Testis (tissue), 3 donors: Measurements from ENCODE around the gene CCDC9. TPM values are rescaled to one million over a fixed set of nuclear protein-coding genes. Genes with fewer than 3 reads are reported as not detected.

Source experiments
- DNase-seq: peaks from one replicate; pipeline ENCODE4 v3.0.0-alpha.2; 2019
- H3K27ac ChIP-seq, 2 donors: fragments of 200-600 bp; sonication (generic); one replicate each; pipeline ENCODE4 v1.5.1; 2019
- H3K27me3 ChIP-seq: fragments of 200-600 bp; sonication (generic); one replicate; pipeline ENCODE4 v1.5.1; 2019
- H3K36me3 ChIP-seq: fragments of 200-600 bp; sonication (generic); one replicate; pipeline ENCODE4 v1.5.1; 2017; ENCODE audit warnings: low read depth; ENCODE audit errors: missing control alignments
- H3K4me1 ChIP-seq: fragments of 200-600 bp; sonication (generic); one replicate; pipeline ENCODE4 v1.5.1; 2019
- H3K4me3 ChIP-seq, 2 donors: fragments of 200-600 bp; sonication (generic); one replicate each; pipeline ENCODE4 v1.5.1; 2017 to 2019
- H3K9me3 ChIP-seq: fragments of 200-600 bp; sonication (generic); one replicate; pipeline ENCODE4 v1.5.1; 2017
- POLR2A ChIP-seq: fragments of 450-650 bp; IDR thresholded peaks from one replicate; pipeline ENCODE4 v1.6.1; 2017; ENCODE audit warnings: antibody characterized with exemption, mild to moderate bottlenecking, moderate library complexity
- WGBS, 2 donors: methylation state at CpG; one replicate each; pipeline ENCODE4 v1.1.5; 2018; 5-methylcytosine and 5-hydroxymethylcytosine counted together
- intact Hi-C: fragments of 100-400 bp; cut with DNase I; formaldehyde crosslinking; loops from one replicate; pipeline ENCODE4 v1.15.1; 2023; ENCODE audit warnings: low total_unique reads
- microRNA counts, 2 donors: library from miRNA; unstranded; fragments of <30 nt; microRNA quantifications; one replicate each; lab custom pipeline; 2016
- microRNA-seq, 2 donors: library from miRNA; unstranded; fragments of <30 nt; microRNA quantifications; one replicate each; pipeline ENCODE4, GENCODE V29; 2016; ENCODE audit warnings: borderline number of aligned reads in 2 of 2, borderline replicate concordance in 1 of 2
- polyA plus RNA-seq: library from polyadenylated mRNA; stranded (reverse); fragments of 350-450 nt; fragmentation: Illumina TruSeq; extraction: RNeasy Lipid Tissue Mini Kit (QIAGEN cat#74804); gene quantifications from one replicate; pipeline ENCODE4 v1.2.3, GENCODE V29; 2014; ENCODE audit warnings: low read depth, low replicate concordance; ENCODE audit not compliant: insufficient read depth
- small RNA-seq, 2 donors: library from RNA; depleted of rRNA; stranded (forward); fragments of <200 nt; gene quantifications; one replicate each; pipeline ENCODE3, GENCODE V24; 2016
- total RNA-seq, 2 donors: library from RNA; depleted of rRNA; stranded (reverse); fragments of >200 nt; gene quantifications; one replicate each; pipeline ENCODE4 v1.2.3, GENCODE V29; 2016
- TF ChIP-seq, protein P1 (sequence below), 3 experiments: fragments of 450-650 bp in 2 of 3; fragments of 200-600 bp in 1 of 3; sonication (generic) in 1 of 3; IDR thresholded peaks; one replicate each; pipeline ENCODE4 v1.5.1; 2016 to 2019; ENCODE audit warnings: antibody characterized with exemption in 3 of 3, mild to moderate bottlenecking in 2 of 3, moderate library complexity in 1 of 3

Gene CCDC9
- total and polyA plus RNA-seq, 3 donors from 2014 or later, result 50.9 to 65.0 (median 61.0) TPM

DNA sequence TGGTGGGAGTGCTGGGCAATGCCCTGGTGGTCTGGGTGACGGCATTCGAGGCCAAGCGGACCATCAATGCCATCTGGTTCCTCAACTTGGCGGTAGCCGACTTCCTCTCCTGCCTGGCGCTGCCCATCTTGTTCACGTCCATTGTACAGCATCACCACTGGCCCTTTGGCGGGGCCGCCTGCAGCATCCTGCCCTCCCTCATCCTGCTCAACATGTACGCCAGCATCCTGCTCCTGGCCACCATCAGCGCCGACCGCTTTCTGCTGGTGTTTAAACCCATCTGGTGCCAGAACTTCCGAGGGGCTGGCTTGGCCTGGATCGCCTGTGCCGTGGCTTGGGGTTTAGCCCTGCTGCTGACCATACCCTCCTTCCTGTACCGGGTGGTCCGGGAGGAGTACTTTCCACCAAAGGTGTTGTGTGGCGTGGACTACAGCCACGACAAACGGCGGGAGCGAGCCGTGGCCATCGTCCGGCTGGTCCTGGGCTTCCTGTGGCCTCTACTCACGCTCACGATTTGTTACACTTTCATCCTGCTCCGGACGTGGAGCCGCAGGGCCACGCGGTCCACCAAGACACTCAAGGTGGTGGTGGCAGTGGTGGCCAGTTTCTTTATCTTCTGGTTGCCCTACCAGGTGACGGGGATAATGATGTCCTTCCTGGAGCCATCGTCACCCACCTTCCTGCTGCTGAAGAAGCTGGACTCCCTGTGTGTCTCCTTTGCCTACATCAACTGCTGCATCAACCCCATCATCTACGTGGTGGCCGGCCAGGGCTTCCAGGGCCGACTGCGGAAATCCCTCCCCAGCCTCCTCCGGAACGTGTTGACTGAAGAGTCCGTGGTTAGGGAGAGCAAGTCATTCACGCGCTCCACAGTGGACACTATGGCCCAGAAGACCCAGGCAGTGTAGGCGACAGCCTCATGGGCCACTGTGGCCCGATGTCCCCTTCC, 63.9 kb downstream of the CCDC9 start:
- TF ChIP-seq POLR2A, result no peak
- TF ChIP-seq, protein P1, sequence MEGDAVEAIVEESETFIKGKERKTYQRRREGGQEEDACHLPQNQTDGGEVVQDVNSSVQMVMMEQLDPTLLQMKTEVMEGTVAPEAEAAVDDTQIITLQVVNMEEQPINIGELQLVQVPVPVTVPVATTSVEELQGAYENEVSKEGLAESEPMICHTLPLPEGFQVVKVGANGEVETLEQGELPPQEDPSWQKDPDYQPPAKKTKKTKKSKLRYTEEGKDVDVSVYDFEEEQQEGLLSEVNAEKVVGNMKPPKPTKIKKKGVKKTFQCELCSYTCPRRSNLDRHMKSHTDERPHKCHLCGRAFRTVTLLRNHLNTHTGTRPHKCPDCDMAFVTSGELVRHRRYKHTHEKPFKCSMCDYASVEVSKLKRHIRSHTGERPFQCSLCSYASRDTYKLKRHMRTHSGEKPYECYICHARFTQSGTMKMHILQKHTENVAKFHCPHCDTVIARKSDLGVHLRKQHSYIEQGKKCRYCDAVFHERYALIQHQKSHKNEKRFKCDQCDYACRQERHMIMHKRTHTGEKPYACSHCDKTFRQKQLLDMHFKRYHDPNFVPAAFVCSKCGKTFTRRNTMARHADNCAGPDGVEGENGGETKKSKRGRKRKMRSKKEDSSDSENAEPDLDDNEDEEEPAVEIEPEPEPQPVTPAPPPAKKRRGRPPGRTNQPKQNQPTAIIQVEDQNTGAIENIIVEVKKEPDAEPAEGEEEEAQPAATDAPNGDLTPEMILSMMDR (IDR thresholded peaks at IDR 0.05), result no peak
- WGBS, 2 donors, result 92 to 93% methylated on average over 46 of the region's 46 CpGs
- no peaks in the 10 kb centered on the region for H3K9me3 ChIP-seq
- DNase-seq, result no peak
- intact Hi-C loops, result no loop called here
- H3K4me1 ChIP-seq, result no peaks in the 10 kb centered on the region
- H3K36me3 ChIP-seq, result no peaks in the 10 kb centered on the region
- H3K27ac ChIP-seq, result no peak overlapping the region
- no peaks in the 10 kb centered on the region for H3K27me3 ChIP-seq
- H3K4me3 ChIP-seq, result no peak overlapping the region

MicroRNA genes within 50 kb of the gene (microRNA counts, 767-probe panel; counts per million panel counts)
- 0 to 152 counts per million in 2 donors for microRNA hsa-miR-3190-5p (lab: Ali Mortazavi, UCI)

Small RNA genes within 50 kb of the gene (microRNA-seq; reads per million reads assigned to microRNA genes)
- 0 reads per million in 2 donors for gene MIR3190
- 0 reads per million in 2 donors for gene MIR3191

Small RNA genes within 50 kb of the gene (small RNA-seq; reads per million reads assigned to genes)
- 0 reads per million in 2 donors for gene MIR3190

Other genes with a start within 250 kb of the CCDC9 start
- 1 to 10 TPM; 1.1 to 2.5 TPM for gene NPAS1, start 236.7 kb upstream of the CCDC9 start, total RNA-seq
- 1.1 TPM for gene NPAS1, start 236.7 kb upstream of the CCDC9 start, polyA plus RNA-seq
- gene TMEM160, start 207.9 kb upstream of the CCDC9 start, total RNA-seq, result 10 to 100 TPM; 28.1 to 28.7 TPM
- 7.1 TPM for gene TMEM160, start 207.9 kb upstream of the CCDC9 start, polyA plus RNA-seq
- gene ZC3H4, start 142.7 kb upstream of the CCDC9 start, total RNA-seq, result 10 to 100 TPM; 45.2 to 47.3 TPM
- 25.4 TPM for gene ZC3H4, start 142.7 kb upstream of the CCDC9 start, polyA plus RNA-seq
- 100 to 1,000 TPM; 105 to 124 TPM for gene SAE1, start 125.7 kb upstream of the CCDC9 start, total RNA-seq
- 185 TPM for gene SAE1, start 125.7 kb upstream of the CCDC9 start, polyA plus RNA-seq
- gene BBC3, start 25.3 kb upstream of the CCDC9 start, total RNA-seq, result 10 to 100 TPM; 10.0 to 10.2 TPM
- 3.3 TPM for gene BBC3, start 25.3 kb upstream of the CCDC9 start, polyA plus RNA-seq
- 10 to 100 TPM; 20.8 to 29.5 TPM for gene INAFM1, start 18.4 kb downstream of the CCDC9 start, total RNA-seq
- 9.0 TPM for gene INAFM1, start 18.4 kb downstream of the CCDC9 start, polyA plus RNA-seq
- 1 to 10 TPM; 3.9 to 6.1 TPM for gene C5AR1, start 53.3 kb downstream of the CCDC9 start, total RNA-seq
- 3.5 TPM for gene C5AR1, start 53.3 kb downstream of the CCDC9 start, polyA plus RNA-seq
- 1 to 10 TPM; 2.7 to 3.9 TPM for gene C5AR2, start 75.7 kb downstream of the CCDC9 start, total RNA-seq
- 2.8 TPM for gene C5AR2, start 75.7 kb downstream of the CCDC9 start, polyA plus RNA-seq
- 100 to 1,000 TPM in 1 of 2 donors, 10 to 100 TPM in 1; 67.5 to 102 TPM for gene DHX34, start 92.8 kb downstream of the CCDC9 start, total RNA-seq
- 55.1 TPM for gene DHX34, start 92.8 kb downstream of the CCDC9 start, polyA plus RNA-seq
- 10 to 100 TPM; 12.5 to 21.3 TPM for gene MEIS3, start 163.0 kb downstream of the CCDC9 start, total RNA-seq
- 17.4 TPM for gene MEIS3, start 163.0 kb downstream of the CCDC9 start, polyA plus RNA-seq
- 10 to 100 TPM in 1 of 2 donors, 1 to 10 TPM in 1; 5.0 to 12.9 TPM for gene SLC8A2, start 215.4 kb downstream of the CCDC9 start, total RNA-seq
- 4.2 TPM for gene SLC8A2, start 215.4 kb downstream of the CCDC9 start, polyA plus RNA-seq
- gene KPTN, start 227.7 kb downstream of the CCDC9 start, total RNA-seq, result 10 to 100 TPM; 12.9 to 30.0 TPM
- 13.5 TPM for gene KPTN, start 227.7 kb downstream of the CCDC9 start, polyA plus RNA-seq